GM06990 (cell line): ENCODE data around the gene COX7A2.

Source experiments
- DNase-seq: peaks from one replicate; pipeline ENCODE4 v3.0.0-alpha.2; 2011; ENCODE audit not compliant: insufficient read length; ENCODE audit errors: extremely low read depth
- H3K27me3 ChIP-seq: replicated peaks from 2 replicates; pipeline ENCODE4 v1.6.0; 2011; ENCODE audit warnings: low read length; ENCODE audit not compliant: control insufficient read depth, insufficient read depth
- H3K36me3 ChIP-seq: 2 replicates; pipeline ENCODE4 v1.5.1; 2011; ENCODE audit warnings: low read length; ENCODE audit not compliant: control insufficient read depth, insufficient read depth
- H3K4me3 ChIP-seq: replicated peaks from 2 replicates; pipeline ENCODE4 v1.5.1; 2011; ENCODE audit warnings: low read depth, mild to moderate bottlenecking, control low read depth, low read length
- TF ChIP-seq, protein P1 (sequence below): IDR thresholded peaks from 2 replicates; pipeline ENCODE4 v1.5.1; 2011; ENCODE audit warnings: low read length, control low read depth, mild to moderate bottlenecking, inconsistent platforms; ENCODE audit not compliant: insufficient read depth, poor library complexity, severe bottlenecking

Gene COX7A2

DNA sequence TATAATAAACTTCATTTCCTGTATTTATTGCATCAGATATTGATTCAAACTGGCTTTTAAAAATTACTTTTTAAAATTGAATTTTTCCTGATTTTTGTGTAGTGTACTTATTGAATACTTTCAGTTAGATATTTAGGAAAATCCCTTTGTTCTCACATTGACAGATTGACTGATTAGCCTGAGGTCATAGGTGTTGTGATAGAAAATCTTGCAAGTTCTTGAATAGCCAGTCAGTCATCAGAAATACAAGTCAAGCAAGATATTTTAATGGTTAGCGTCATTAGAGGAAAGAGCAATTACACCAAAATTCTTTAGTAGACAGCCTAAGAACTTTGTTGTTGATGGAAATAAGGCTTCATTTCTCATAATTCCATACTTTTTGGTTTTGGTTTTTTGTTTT is 44.4 kb upstream of the COX7A2 start:
- H3K27me3 ChIP-seq: no peaks in the 10 kb centered on the region
- H3K4me3 ChIP-seq: no peak overlapping the region
- DNase-seq: no peak
- H3K36me3 ChIP-seq: no peaks in the 10 kb centered on the region
- TF ChIP-seq, protein P1, sequence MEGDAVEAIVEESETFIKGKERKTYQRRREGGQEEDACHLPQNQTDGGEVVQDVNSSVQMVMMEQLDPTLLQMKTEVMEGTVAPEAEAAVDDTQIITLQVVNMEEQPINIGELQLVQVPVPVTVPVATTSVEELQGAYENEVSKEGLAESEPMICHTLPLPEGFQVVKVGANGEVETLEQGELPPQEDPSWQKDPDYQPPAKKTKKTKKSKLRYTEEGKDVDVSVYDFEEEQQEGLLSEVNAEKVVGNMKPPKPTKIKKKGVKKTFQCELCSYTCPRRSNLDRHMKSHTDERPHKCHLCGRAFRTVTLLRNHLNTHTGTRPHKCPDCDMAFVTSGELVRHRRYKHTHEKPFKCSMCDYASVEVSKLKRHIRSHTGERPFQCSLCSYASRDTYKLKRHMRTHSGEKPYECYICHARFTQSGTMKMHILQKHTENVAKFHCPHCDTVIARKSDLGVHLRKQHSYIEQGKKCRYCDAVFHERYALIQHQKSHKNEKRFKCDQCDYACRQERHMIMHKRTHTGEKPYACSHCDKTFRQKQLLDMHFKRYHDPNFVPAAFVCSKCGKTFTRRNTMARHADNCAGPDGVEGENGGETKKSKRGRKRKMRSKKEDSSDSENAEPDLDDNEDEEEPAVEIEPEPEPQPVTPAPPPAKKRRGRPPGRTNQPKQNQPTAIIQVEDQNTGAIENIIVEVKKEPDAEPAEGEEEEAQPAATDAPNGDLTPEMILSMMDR: no peak

- H3K4me3 ChIP-seq: peak overlapping the region; percentile 100
- no peak for DNase-seq
- H3K27me3 ChIP-seq: no peaks in the 10 kb centered on the region
- TF ChIP-seq, protein P1: no peak
- H3K36me3 ChIP-seq: no peaks in the 10 kb centered on the region
Observed at GRCh38 chr6:75287424-75287823, 43.8 kb upstream of the COX7A2 start.

GRCh38 chr6:75286955-75287354 is 43.4 kb upstream of the COX7A2 start:
- H3K27me3 ChIP-seq: no peaks in the 10 kb centered on the region
- no peak for DNase-seq
- TF ChIP-seq, protein P1: no peak
- peak overlapping the region; percentile 100 for H3K4me3 ChIP-seq
- no peaks in the 10 kb centered on the region for H3K36me3 ChIP-seq

- Histone ChIP-seq H3K36me3 (no peaks in the 10 kb centered on the region), H3K4me3 (peak overlapping the region; percentile 100), H3K27me3 (no peaks in the 10 kb centered on the region)
- TF ChIP-seq, protein P1: no peak
- DNase-seq: peak; percentile 50
Observed at GRCh38 chr6:75285283-75285639, 41.7 kb upstream of the COX7A2 start.

DNA sequence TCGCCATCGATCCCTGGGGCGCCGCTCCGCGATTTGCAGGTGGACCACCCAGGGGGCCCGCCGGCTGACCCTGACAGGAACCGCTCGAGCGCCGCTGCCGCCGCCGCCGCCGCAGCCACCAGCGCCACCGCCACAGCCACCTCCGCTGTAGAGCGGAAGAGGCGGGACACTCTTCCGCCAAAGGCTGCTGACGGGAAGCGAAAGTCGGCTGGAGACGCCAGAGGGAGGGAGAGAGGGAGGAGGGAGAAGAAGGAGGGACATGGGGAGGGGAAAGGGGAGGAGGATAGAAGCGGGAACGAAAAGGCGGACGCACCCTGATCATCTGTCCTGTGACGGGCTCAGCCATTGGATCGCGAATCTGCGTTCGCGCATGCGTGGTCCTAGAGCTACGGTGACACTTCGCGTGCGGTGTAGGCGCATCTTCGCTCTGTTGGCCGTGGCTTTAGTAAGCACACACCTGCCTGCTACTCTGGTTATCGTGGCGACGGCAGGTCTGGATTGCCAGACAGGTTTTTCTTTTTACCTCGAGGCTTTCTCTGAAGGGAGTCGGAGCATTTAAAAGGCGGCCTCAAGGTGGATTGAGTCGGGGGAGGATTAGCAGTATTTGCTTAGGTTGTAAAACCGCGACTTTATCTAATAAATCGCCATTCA is 41.2 kb upstream of the COX7A2 start, which contains the start of gene TMEM30A:
Gene TMEM30A (minus strand): TSS at position 161 of the 651 bp plus-strand sequence. CDS start 154 bp downstream, at position 7.
- peak; percentile 96 for DNase-seq
- Histone ChIP-seq H3K27me3 (no peaks in the 10 kb centered on the region), H3K36me3 (no peaks in the 10 kb centered on the region), H3K4me3 (peak within 1 kb of the TSS; percentile 100)
- TF ChIP-seq, protein P1: no peak

GRCh38 chr6:75283907-75284631 is 40.5 kb upstream of the COX7A2 start:
- Histone ChIP-seq H3K4me3 (peak overlapping the region; percentile 100), H3K36me3 (no peaks in the 10 kb centered on the region), H3K27me3 (no peaks in the 10 kb centered on the region)
- TF ChIP-seq, protein P1: no peak
- no peak for DNase-seq
